DOHH2 (cell line): ENCODE results near the gene NPLOC4.

Experiments
- H3F3A ChIP-seq: fragments of 200-600 bp; sonication (generic), shearing (Covaris generic); 2 replicates; pipeline ENCODE4 v1.6.0; 2016; ENCODE audit warnings: antibody characterized with exemption, mild to moderate bottlenecking; ENCODE audit not compliant: control insufficient read depth, insufficient read depth
- H3K27ac ChIP-seq: fragments of 200-600 bp; sonication (generic); 2 replicates; pipeline ENCODE4 v1.5.1; 2014; ENCODE audit warnings: low read depth, mild to moderate bottlenecking, low read length, moderate library complexity
- H3K27me3 ChIP-seq: fragments of 200-600 bp; sonication (generic); 2 replicates; pipeline ENCODE4 v1.6.1; 2014; ENCODE audit warnings: mild to moderate bottlenecking, low read length, mixed read lengths; ENCODE audit not compliant: control insufficient read depth
- H3K36me3 ChIP-seq: fragments of 200-600 bp; sonication (generic); 2 replicates; pipeline ENCODE4 v1.6.1; 2014; ENCODE audit warnings: mild to moderate bottlenecking, low read length, moderate library complexity, mixed read lengths; ENCODE audit not compliant: control insufficient read depth
- H3K4me1 ChIP-seq: fragments of 200-600 bp; sonication (generic); 2 replicates; pipeline ENCODE4 v1.6.1; 2014; ENCODE audit warnings: mild to moderate bottlenecking, low read length, mixed read lengths; ENCODE audit not compliant: control insufficient read depth
- H3K4me2 ChIP-seq: fragments of 200-600 bp; sonication (generic); 2 replicates; pipeline ENCODE4 v1.6.0; 2014; ENCODE audit warnings: mild to moderate bottlenecking, low read length, moderate library complexity
- H3K4me3 ChIP-seq: fragments of 200-600 bp; sonication (generic); 2 replicates; pipeline ENCODE4 v1.5.1; 2014; ENCODE audit warnings: mild to moderate bottlenecking, low read length, mixed read lengths
- H3K79me2 ChIP-seq: fragments of 200-600 bp; sonication (generic); 2 replicates; pipeline ENCODE4 v1.6.1; 2014; ENCODE audit warnings: mild to moderate bottlenecking, low read length, mixed read lengths; ENCODE audit not compliant: control insufficient read depth
- H3K9me2 ChIP-seq: fragments of 200-600 bp; sonication (generic); replicated peaks from 2 replicates; pipeline ENCODE4 v1.6.1; 2014; ENCODE audit warnings: mild to moderate bottlenecking, low read length, mixed read lengths; ENCODE audit not compliant: control insufficient read depth
- H3K9me3 ChIP-seq: fragments of 200-600 bp; sonication (generic); 2 replicates; pipeline ENCODE4 v1.6.1; 2014; ENCODE audit warnings: antibody characterized with exemption, low read length, mixed read lengths; ENCODE audit not compliant: control insufficient read depth, insufficient read depth
- H4K20me1 ChIP-seq: fragments of 200-600 bp; sonication (generic); 2 replicates; pipeline ENCODE4 v1.6.0; 2014; ENCODE audit warnings: low read depth, mild to moderate bottlenecking, antibody characterized with exemption, low read length, moderate library complexity; ENCODE audit not compliant: control insufficient read depth, insufficient read depth
- EZH2phosphoT487 ChIP-seq: fragments of 200-600 bp; sonication (generic); IDR thresholded peaks from 2 replicates; pipeline ENCODE4 v1.6.1; 2017; ENCODE audit warnings: borderline replicate concordance, mild to moderate bottlenecking, antibody characterized with exemption, low read length, moderate library complexity, mixed read lengths
- TF ChIP-seq, protein P1 (sequence below): fragments of 200-600 bp; sonication (generic); IDR thresholded peaks from one replicate; pipeline ENCODE4 v1.5.1; 2014; ENCODE audit warnings: antibody characterized with exemption, mild to moderate bottlenecking, low read depth, low read length; ENCODE audit not compliant: poor library complexity, severe bottlenecking

NPLOC4 gene

DNA sequence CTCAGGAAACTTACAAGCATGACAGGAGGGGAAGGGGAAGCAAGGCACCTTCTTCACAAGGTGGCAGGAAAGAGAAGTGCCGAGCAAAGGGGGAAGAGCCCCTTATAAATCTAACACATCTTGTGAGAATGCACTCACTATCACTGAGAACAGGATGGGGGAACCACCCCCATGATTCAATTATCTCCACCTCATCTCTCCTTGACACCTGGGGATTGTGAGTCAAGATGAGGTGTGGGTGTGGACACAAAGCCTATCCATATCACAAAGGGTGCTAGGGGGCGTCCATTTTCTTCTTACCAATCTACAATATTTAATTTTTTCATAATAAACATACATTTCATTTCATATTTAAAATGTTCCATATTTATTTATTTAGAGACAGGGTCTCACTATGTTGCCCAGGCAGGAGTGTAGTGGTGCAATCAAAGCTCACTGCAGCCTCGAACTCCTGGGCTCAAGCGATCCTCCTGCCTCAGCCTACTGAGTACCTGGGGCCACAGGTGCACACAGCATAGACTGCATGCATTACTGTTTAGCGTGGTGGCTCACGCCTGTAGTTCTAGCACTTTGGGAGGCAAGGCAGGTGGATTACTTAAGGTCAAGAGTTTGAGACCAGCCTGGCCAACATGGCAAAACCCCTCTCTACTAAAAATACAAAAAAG, 58.2 kb downstream of the NPLOC4 start:
- Histone ChIP-seq H3K4me3 (no peak overlapping the region), H3K36me3 (peaks cover 65% of the 10 kb centered on the region), H3K9me2 (no peaks in the 10 kb centered on the region), H3K4me2 (no peak overlapping the region), H3K4me1 (no peaks in the 10 kb centered on the region), H3K27ac (no peak overlapping the region), H3K79me2 (peaks cover 7% of the 10 kb centered on the region), H3K9me3 (no peaks in the 10 kb centered on the region), H3K27me3 (no peaks in the 10 kb centered on the region), H4K20me1 (no peaks in the 10 kb centered on the region), H3F3A (no peaks in the 10 kb centered on the region)
- TF ChIP-seq EZH2phosphoT487, result no peak
- TF ChIP-seq, protein P1, sequence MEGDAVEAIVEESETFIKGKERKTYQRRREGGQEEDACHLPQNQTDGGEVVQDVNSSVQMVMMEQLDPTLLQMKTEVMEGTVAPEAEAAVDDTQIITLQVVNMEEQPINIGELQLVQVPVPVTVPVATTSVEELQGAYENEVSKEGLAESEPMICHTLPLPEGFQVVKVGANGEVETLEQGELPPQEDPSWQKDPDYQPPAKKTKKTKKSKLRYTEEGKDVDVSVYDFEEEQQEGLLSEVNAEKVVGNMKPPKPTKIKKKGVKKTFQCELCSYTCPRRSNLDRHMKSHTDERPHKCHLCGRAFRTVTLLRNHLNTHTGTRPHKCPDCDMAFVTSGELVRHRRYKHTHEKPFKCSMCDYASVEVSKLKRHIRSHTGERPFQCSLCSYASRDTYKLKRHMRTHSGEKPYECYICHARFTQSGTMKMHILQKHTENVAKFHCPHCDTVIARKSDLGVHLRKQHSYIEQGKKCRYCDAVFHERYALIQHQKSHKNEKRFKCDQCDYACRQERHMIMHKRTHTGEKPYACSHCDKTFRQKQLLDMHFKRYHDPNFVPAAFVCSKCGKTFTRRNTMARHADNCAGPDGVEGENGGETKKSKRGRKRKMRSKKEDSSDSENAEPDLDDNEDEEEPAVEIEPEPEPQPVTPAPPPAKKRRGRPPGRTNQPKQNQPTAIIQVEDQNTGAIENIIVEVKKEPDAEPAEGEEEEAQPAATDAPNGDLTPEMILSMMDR, result no peak

DNA sequence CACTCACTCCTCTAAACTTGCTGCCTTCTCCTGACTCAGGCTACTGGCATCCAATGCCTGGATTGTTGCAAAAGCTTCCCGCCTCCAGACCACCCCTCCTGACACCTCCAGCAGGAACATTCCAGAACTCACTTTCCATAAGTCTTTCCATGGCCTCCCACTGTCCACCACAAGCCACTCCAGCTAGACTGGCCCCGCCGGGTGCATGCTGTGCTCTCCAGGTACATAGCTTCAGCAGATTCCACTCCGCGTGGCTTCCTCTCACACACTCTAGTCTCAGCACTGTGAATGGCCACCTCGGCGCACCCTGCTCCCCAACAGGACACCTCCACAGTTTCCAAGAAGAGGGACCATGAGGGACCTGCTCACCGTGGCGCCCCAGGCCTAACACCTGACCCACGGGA, 58.9 kb downstream of the NPLOC4 start:
- Histone ChIP-seq H3K36me3 (peaks cover 61% of the 10 kb centered on the region), H3F3A (no peaks in the 10 kb centered on the region), H3K4me1 (no peaks in the 10 kb centered on the region), H3K9me3 (no peaks in the 10 kb centered on the region), H3K79me2 (peaks cover 7% of the 10 kb centered on the region), H3K4me3 (no peak overlapping the region), H3K4me2 (no peak overlapping the region), H4K20me1 (no peaks in the 10 kb centered on the region), H3K27ac (no peak overlapping the region), H3K27me3 (no peaks in the 10 kb centered on the region), H3K9me2 (no peaks in the 10 kb centered on the region)
- TF ChIP-seq, protein P1, result no peak
- no peak for TF ChIP-seq EZH2phosphoT487

- Histone ChIP-seq H3K4me3 (no peak overlapping the region), H3K4me1 (no peaks in the 10 kb centered on the region), H3K9me2 (no peaks in the 10 kb centered on the region), H3K79me2 (peaks cover 7% of the 10 kb centered on the region), H3F3A (no peaks in the 10 kb centered on the region), H3K9me3 (no peaks in the 10 kb centered on the region), H4K20me1 (no peaks in the 10 kb centered on the region), H3K27ac (no peak overlapping the region), H3K4me2 (no peak overlapping the region), H3K27me3 (no peaks in the 10 kb centered on the region), H3K36me3 (peaks cover 55% of the 10 kb centered on the region)
- TF ChIP-seq, protein P1, result no peak
- TF ChIP-seq EZH2phosphoT487, result no peak
Measured at GRCh38 chr17:81577278-81578000, 59.5 kb downstream of the NPLOC4 start.
